ENCODE results near the gene SQOR. TPM values are rescaled to one million over a fixed set of nuclear protein-coding genes. Genes with fewer than 3 reads are reported as not detected.

Gene SQOR
- total RNA-seq, 1 donor from 2014 or later, result 19.2 TPM

Other genes with a start within 250 kb of the SQOR start
- gene SLC30A4, start 112.3 kb upstream of the SQOR start, total RNA-seq, result 3.2 TPM
- gene BLOC1S6, start 47.6 kb upstream of the SQOR start, total RNA-seq, result 23.6 TPM

Measured in left ventricle myocardium superior (tissue), 1 donor.